ENCODE results near the gene TRAF4. TPM values are rescaled to one million over a fixed set of nuclear protein-coding genes. Genes with fewer than 3 reads are reported as not detected.

The TRAF4 gene, protein sequence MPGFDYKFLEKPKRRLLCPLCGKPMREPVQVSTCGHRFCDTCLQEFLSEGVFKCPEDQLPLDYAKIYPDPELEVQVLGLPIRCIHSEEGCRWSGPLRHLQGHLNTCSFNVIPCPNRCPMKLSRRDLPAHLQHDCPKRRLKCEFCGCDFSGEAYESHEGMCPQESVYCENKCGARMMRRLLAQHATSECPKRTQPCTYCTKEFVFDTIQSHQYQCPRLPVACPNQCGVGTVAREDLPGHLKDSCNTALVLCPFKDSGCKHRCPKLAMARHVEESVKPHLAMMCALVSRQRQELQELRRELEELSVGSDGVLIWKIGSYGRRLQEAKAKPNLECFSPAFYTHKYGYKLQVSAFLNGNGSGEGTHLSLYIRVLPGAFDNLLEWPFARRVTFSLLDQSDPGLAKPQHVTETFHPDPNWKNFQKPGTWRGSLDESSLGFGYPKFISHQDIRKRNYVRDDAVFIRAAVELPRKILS
- 26.1 and 115 TPM in 2 replicates for total RNA-seq (2014; rRNA removed; shearing (Covaris generic); ENCODE audit: low replicate concordance)

DNA sequence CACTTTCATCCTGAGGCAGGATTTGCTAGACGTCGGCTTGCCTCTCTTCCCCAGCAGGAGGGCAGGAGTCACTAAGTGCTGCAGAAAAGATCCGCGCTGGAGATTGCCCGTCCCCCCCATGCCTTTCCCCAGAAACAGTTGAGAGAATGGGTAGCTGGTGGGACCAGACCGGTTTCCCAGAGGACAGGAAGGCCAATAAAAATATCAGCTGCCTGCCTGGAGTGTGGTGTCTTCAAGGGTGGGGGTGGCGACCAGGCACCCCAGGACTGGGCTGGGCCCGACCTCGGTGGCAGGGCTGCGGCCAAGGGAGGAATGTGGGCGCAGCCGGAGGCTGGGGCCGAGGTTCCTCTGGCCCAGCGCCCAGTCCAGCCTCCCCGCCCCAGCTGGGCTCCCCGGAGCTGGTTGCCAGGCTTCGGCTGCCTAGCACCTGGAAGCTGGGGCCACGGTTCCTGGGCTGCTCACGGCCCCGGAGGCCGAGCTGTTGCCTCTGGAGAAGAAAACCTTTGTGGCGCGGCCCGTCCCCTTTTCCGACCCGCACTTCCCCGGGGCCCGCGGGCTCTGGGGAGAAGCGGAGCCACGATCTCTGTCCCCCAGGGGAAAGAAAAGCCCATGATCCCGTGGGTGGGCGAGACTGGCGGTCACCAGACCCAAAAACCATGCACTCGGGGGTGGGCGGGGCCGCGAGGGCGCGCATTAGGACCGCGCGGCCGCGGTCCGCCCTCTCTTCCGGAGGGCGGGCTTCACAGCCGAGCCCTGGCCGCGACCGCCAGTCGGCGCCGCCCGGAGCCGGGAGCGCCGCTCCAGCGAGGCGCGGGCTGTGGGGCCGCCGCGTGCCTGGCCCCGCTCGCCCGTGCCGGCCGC lies at the start of gene TRAF4:
Gene TRAF4 (plus strand): TSS at position 769 of the 861 bp plus-strand sequence. CDS start 102 bp downstream, outside the sequence.
- DNase-seq: peak; percentile 90
- H3K27me3 ChIP-seq: no peaks in the 10 kb centered on the region
- peak within 1 kb of the TSS; percentile 99 for H3K4me3 ChIP-seq
- H3K36me3 ChIP-seq: peaks cover 36% of the 10 kb centered on the region
- no peaks in the 10 kb centered on the region for H3K9me3 ChIP-seq

DNA sequence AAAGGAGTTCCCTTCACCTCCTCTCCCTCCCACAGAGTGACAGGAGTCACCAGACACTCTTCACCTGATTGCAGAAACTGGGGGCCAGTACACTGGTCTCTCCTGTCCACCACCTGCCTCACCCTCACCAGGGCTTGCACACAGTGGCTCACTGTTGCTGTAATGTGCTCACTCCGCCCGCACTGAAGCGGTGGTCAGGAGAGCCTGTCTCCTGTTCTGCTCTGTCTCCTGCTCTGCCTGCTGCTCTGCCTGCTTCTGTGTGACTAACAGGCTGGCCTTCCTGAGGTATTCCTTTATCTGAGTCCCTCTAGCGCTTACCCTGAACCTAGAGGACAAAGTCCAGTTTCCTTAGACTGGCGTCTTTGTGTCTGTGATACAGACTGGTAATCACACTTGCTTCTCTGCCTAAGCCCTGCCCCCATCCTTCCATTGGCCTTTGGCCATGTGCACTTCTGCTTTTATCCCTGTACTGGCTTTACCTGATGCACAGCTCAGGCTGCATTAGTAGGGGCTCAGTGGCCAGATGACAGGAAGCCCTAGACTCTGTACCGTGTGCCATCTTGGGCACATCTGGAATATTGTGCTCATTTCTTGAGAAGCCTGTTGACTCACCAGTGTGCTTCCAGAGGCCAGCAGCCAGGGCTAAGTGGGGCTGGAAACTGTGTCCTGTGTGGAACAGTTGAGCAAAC lies 45.4 kb upstream of the TRAF4 start:
- H3K36me3 ChIP-seq: peaks cover 88% of the 10 kb centered on the region
- H3K4me3 ChIP-seq: no peak overlapping the region
- no peak for DNase-seq

DNA sequence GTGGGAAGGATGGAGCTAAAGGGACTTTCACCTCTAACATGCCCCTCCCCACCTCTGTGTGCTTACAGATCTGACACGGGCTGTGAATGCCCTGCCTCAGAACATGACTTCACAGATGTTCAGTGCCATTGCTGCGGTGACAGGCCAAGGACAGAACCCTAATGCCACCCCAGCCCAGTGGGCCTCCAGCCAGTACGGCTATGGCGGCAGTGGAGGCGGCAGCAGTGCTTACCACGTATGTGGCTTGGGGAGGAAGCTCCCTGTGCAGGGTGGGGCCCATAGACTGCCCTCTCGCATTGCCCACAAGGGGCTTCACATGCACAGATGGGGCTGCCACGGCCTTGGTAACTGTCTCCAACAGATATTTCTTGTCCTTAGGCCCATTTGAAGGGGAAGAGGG lies 43.5 kb upstream of the TRAF4 start:
- Histone ChIP-seq H3K4me3 (no peak overlapping the region), H3K9me3 (no peaks in the 10 kb centered on the region), H3K36me3 (peaks cover 80% of the 10 kb centered on the region), H3K27me3 (no peaks in the 10 kb centered on the region)
- no peak for DNase-seq

More for the DNA sequence above, 45.4 kb upstream of the TRAF4 start:
- H3K27me3 ChIP-seq: no peaks in the 10 kb centered on the region
- no peaks in the 10 kb centered on the region for H3K9me3 ChIP-seq

DNA sequence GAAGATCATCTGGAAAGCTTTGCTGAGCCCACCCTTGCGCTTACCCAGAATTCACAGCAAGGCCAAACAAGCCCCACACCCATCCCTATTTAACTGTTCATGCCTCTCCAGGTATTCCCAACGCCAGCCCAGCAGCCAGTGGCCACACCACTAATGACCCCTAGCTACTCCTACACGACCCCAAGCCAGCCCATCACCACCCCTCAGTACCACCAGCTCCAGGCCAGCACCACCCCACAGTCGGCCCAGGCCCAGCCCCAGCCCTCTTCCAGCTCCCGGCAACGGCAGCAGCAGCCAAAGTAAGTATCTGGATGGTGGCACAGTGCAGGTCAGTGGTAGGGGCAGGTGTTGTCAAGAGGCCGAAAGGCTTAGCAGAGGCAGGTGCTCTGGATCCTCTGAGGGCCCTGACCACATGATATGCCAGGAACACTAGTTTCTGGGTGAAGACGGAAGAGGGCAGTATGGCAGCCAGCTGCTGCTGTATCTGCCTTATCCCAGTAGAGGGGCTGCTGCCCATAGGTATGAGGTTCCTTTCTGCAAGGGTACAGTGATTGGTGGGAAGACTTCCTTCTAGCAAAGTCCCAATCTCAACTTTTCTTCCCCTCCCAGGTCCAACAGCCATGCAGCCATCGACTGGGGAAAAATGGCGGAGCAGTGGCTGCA lies 42.9 kb upstream of the TRAF4 start:
- Histone ChIP-seq H3K36me3 (peaks cover 79% of the 10 kb centered on the region), H3K4me3 (no peak overlapping the region), H3K9me3 (no peaks in the 10 kb centered on the region), H3K27me3 (no peaks in the 10 kb centered on the region)
- no peak for DNase-seq

DNA sequence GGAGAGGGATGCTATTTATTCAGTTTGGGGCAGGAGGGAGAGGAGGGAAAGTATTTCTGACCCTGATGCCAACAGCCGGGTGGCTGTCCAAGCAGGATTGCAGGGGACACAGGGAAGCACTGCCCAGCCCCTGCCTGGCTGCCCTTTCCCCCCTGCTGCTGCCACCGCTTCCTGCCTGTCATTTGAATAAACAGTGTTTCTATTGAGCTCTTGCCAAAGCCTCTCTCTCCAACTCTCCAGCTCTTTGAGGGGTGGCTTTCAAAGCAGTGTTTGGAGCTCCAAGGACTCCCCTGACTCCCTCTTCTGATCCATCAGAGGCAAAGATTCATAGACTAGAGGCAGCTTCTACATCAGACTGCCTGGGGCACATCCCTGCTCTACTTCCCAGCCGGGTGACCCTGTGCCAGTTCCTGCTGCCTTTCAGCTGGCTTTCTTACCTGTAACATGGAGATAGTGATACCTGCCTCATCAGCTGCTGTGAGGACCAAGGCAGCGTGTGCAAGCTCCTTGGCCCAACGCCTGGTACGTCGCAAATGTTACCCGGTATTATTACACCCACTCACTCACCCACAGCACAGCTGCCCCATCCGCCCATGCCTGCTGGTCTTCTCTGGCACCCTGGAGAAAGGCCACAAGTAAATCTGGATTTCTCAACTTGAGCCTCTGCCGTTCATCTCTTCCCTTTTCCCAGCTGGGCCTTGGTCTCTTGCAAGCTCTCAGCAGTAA lies 41.6 kb upstream of the TRAF4 start:
- H3K36me3 ChIP-seq: peaks cover 79% of the 10 kb centered on the region
- no peak overlapping the region for H3K4me3 ChIP-seq
- no peak for DNase-seq
- H3K27me3 ChIP-seq: no peaks in the 10 kb centered on the region
- no peaks in the 10 kb centered on the region for H3K9me3 ChIP-seq

DNA sequence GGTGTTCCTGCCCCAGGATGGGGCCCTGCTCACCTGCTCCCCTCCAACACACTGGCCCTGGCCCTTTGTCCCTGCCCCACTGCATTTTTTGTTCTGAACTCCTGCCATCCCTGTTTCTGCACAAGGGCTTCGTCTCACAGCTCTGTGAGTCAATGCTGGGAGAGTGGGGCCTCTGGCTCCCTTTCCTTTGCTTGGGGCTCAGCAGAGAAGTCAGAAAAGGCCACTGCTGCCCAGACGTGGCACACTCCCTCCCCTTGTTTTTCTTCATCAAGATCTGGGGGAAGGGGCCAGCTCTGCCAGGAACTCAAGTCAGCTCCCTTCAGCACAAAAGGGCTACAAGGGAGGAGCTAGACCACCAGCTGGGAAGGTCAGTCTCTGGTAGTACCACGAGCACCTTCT lies 41.1 kb upstream of the TRAF4 start:
- no peaks in the 10 kb centered on the region for H3K27me3 ChIP-seq
- no peak overlapping the region for H3K4me3 ChIP-seq
- DNase-seq: no peak
- peaks cover 74% of the 10 kb centered on the region for H3K36me3 ChIP-seq
- no peaks in the 10 kb centered on the region for H3K9me3 ChIP-seq

DNA sequence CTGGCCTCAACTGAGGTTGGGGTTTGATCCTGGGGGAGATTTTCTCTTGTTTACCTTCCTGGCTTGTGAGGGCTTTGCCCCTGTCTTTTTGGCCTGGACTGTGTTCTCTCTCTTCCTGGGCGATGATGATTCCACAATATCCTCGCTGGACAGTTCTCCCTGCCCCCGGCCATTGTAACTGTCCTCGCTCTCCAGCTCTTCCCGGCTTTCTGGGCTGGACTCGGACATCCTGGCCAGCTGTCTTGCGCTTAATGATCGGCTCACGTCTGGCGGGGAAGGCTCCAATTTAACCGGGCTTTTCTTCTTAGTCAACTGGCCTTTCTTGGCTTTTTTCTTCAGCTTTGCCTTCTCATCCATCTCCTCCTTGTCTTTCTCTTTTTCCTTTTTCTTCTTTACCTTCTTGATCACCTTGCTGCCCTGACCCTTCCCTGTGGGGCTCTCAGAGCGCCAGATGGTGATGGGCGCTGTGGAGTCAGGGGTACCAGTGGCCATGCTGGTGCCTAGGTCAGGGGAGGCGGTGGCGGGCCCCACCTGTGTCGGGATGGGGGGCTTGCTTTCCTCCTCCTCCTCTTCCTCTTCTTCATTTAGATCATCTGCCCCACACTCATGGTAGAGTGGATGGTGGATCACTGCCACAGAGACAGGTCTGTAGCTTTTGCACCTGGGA lies 40.1 kb upstream of the TRAF4 start:
- no peak overlapping the region for H3K4me3 ChIP-seq
- peaks cover 64% of the 10 kb centered on the region for H3K36me3 ChIP-seq
- H3K27me3 ChIP-seq: no peaks in the 10 kb centered on the region
- no peaks in the 10 kb centered on the region for H3K9me3 ChIP-seq
- DNase-seq: no peak

DNA sequence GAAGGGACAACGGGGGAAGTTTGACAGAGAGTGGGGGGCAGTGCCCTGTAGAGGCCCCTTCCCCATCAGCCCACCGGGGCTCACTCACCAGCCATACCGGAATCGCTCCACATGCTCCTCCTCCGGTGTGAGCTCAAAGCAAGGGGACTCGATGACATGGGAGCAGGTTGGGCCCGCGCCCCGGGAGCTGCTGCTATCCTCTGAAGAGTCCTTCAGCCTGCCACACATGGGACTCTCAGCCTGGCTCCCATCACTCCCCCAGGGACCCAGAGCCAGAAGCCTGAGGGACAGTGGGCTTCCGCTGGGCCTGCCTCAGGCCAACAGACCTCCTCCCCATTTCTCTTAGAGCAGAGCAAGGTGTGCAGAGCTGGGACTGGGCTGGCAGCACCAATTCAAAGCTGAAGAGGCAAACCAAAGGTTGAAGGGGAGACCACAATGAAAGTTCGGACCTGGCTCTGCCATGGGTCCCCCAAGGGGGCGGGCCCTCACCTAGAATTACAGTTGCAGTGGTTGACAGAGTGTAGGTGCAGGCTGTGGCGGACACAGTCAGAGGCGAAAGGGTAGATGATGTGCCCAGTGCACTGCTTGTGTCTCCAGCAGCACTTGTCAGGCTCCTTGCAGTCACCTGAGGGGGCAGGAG lies 39.5 kb upstream of the TRAF4 start:
- no peaks in the 10 kb centered on the region for H3K27me3 ChIP-seq
- H3K9me3 ChIP-seq: no peaks in the 10 kb centered on the region
- H3K4me3 ChIP-seq: no peak overlapping the region
- peaks cover 58% of the 10 kb centered on the region for H3K36me3 ChIP-seq
- DNase-seq: no peak

DNA sequence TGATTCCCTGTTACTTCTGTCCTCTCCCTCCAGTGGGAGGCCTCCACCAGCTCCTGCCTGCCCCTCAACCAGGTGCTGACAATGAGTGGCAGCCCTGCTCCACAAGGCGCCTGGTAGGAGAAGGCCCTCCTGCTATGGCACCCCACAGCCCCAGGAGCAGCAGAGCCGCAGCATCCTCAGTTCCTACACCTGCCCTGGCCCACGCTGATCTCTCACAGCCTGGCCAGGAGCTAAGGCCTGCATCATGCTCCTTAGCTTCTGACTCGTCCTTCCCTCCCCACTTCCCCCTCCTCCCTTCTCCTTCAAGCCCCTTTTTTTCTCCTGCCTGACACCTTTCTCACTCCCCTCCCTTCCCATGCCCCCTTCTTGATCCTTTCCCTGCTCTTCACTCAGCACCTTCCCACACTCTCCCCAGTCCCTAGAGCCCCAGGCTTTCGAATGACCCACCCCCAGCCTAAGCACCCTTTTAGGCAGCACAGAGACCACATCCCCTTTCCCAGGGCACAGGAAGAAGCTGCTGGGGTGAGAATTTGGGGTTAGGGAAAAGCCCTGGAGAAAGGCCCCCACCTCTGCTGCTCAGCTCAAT lies 38.6 kb upstream of the TRAF4 start:
- no peaks in the 10 kb centered on the region for H3K9me3 ChIP-seq
- H3K27me3 ChIP-seq: no peaks in the 10 kb centered on the region
- DNase-seq: no peak
- peaks cover 50% of the 10 kb centered on the region for H3K36me3 ChIP-seq
- H3K4me3 ChIP-seq: no peak overlapping the region

DNA sequence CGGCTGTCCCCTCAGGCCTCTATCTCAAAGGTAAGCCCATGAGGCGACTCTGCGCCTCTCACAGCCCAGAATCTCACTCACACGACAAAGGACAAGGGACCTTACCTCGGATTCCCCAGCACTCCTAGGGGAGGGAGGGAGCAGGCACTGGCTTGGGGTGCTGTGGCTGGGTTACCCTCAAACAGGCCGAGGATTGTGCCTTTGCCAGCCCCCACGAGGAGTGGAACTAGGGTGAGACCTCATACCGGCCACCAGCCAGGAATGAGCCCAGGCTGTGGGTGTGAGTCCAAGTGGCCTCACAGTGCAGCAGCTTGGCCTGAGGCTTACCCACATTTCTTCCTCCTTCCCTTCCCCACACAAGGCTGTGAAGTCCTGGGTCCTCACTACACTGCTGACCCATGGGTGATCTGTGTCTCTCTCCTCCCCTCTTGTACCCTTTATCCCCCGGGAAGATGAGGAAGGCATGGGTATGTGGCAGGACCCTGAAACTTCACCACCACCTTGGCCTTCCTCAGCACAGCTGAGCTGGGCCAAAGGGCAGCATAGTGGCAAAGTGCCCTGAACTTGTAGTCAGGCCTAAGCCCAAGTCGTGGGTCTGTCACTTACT lies 38.0 kb upstream of the TRAF4 start:
- Histone ChIP-seq H3K27me3 (no peaks in the 10 kb centered on the region), H3K9me3 (no peaks in the 10 kb centered on the region), H3K36me3 (peaks cover 44% of the 10 kb centered on the region), H3K4me3 (no peak overlapping the region)
- no peak for DNase-seq

DNA sequence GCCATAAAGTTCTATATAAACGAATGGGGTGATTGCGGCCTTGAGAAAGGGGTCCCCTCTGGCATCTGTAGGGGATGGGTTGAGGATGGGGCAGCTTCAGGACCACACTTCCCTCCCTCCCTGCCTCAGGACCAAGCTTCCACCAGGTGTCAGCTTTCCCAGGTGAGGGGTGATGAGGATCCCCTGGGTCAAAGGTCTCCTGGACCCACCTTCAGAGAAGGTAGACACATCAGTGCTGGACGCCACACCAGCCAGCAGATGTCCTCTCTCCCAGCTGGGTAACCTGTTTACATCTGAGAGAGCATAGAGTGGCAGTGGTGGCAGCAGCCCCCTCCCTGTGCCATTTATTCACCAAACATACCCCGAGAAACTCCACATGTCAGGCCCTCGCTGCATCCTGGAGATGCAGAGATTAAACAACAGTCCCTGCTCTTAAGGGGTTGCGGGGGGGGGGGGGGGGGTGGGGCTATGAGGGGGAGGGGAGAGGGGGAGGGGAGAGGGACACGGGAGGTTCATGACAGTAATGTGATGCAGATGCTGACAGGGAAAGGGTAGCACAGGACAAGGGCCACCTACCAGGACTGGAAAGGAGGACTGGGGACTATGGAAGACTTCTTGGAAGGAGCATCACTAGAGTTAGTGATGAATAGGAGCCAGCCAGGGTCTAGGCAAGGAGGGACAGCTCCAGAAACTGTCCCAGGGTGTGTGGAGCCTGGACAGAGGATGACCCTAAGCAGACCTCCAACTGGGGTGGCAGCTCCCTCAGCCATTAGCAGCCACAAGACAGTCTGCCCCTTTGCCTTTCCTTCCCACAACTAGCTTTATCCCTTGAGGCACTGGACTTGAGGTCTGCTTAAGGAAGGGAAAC lies 37.1 kb upstream of the TRAF4 start:
- no peak overlapping the region for H3K4me3 ChIP-seq
- no peaks in the 10 kb centered on the region for H3K9me3 ChIP-seq
- peaks cover 36% of the 10 kb centered on the region for H3K36me3 ChIP-seq
- H3K27me3 ChIP-seq: no peaks in the 10 kb centered on the region
- no peak for DNase-seq

DNA sequence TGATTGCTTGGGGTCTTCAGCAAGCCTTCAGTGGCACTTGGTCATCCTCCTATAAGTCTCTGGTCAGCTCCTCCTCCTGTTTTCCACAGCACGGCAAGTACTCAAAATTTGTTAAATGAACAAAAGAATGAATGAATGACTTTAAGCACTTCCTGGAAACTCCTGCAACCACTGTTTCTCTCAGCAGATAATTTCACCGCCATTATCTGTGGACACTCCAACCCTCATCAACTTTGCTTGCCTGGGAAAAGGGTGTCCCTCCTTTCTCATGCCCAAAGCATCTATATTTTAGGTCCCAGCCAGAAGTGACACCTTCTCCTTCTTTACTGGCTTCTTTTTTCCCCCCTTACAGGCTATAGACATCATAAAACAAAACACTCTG lies 36.5 kb upstream of the TRAF4 start:
- H3K36me3 ChIP-seq: peaks cover 32% of the 10 kb centered on the region
- no peaks in the 10 kb centered on the region for H3K9me3 ChIP-seq
- H3K4me3 ChIP-seq: no peak overlapping the region
- H3K27me3 ChIP-seq: no peaks in the 10 kb centered on the region
- DNase-seq: no peak

DNA sequence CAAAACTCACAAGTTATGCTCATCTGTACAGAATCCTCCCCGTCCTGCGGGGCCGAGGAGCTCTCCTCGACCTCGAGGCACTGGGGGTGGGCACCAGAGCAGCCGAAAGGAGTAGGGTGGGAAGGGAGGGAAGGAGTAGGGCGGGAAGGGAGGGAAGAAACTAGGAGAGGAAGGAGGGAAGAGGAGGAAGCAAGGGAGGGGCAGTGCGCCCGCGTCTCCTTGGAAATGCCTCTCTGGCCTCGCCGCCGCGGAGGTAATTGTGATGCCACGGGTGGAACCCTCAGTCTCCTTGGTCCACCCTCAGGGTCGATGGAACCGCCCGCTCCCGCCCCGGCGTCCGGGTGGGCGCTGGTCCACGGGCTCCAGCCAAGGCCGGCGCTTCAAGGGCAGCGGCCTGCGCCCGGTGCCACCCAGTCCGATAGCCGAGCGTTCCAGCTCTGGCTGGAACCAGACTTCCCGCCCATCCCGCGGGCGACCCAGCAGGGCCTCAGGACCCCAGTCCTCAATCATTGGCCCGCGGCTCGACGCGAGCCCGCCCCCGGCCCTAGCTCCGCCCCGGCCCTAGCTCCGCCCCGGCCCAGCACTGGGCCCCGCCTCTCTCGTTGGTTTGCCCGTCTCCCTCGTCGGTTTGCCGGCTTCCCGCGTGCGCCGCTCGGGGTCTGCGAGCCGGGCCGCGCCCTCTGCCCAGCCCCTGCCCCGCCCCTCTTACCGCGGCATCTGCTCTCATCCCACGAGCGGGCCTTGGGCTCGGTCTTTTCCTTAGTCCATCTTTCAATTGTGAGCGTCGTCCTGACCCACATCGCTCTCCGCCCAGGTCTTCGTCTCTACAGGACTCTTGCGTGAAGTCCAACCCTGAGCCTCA lies 32.7 kb upstream of the TRAF4 start:
- Histone ChIP-seq H3K9me3 (no peaks in the 10 kb centered on the region), H3K4me3 (peak overlapping the region; percentile 54), H3K36me3 (peaks cover 43% of the 10 kb centered on the region), H3K27me3 (no peaks in the 10 kb centered on the region)
- DNase-seq: peak; percentile 97

Data from MG63 (cell line).